DOHH2 (cell line): ENCODE data around the gene RNF212.

Source experiments
- EZH2phosphoT487 ChIP-seq: fragments of 200-600 bp; sonication (generic); IDR thresholded peaks from 2 replicates; pipeline ENCODE4 v1.6.1; 2017; ENCODE audit warnings: borderline replicate concordance, mild to moderate bottlenecking, antibody characterized with exemption, low read length, moderate library complexity, mixed read lengths
- TF ChIP-seq, protein P1 (sequence below): fragments of 200-600 bp; sonication (generic); IDR thresholded peaks from one replicate; pipeline ENCODE4 v1.5.1; 2014; ENCODE audit warnings: antibody characterized with exemption, mild to moderate bottlenecking, low read depth, low read length; ENCODE audit not compliant: poor library complexity, severe bottlenecking

DNA sequence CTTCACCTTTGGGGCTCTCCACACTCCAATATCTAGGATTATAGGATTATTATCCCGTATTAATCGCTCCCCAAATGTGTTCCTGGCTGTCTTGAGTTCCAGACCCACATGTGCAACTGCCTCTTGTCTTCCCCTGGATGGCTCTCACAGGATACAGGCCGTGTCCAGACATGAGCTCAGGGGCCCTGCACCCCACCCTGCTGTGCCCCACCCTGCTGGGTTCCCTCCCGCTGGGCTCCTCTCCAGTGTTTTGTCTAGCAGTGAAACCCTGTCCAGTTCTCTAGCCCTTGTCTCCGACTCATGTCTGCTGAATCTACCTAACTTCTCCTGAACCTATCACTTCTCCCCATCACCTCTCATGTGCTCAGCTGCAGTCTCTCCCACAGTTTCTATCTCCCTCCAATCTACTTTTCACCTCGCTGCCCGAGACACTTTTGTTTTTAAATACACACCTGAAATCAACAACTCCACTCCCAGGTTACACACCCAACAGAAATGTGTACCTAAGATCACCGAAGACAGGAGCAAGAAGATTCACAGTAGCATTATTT, 2.0 kb downstream of the RNF212 start:
- TF ChIP-seq, protein P1, sequence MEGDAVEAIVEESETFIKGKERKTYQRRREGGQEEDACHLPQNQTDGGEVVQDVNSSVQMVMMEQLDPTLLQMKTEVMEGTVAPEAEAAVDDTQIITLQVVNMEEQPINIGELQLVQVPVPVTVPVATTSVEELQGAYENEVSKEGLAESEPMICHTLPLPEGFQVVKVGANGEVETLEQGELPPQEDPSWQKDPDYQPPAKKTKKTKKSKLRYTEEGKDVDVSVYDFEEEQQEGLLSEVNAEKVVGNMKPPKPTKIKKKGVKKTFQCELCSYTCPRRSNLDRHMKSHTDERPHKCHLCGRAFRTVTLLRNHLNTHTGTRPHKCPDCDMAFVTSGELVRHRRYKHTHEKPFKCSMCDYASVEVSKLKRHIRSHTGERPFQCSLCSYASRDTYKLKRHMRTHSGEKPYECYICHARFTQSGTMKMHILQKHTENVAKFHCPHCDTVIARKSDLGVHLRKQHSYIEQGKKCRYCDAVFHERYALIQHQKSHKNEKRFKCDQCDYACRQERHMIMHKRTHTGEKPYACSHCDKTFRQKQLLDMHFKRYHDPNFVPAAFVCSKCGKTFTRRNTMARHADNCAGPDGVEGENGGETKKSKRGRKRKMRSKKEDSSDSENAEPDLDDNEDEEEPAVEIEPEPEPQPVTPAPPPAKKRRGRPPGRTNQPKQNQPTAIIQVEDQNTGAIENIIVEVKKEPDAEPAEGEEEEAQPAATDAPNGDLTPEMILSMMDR: no peak
- no peak for TF ChIP-seq EZH2phosphoT487
